NT2/D1 (cell line): Measurements from ENCODE around the gene ABCA4.
"Not testable (repeated sequence)": the region's sequence is repeated elsewhere in the genome, so short reads cannot be mapped to it uniquely, and the experiment has no call there.

Source experiments
- DNase-seq: peaks from one replicate; pipeline ENCODE4 v3.0.0-alpha.2; 2011; ENCODE audit warnings: low read depth, low spot score
- H3K27me3 ChIP-seq: 2 replicates; pipeline ENCODE4 v1.6.0; 2011; ENCODE audit warnings: mild to moderate bottlenecking; ENCODE audit not compliant: insufficient read length, insufficient read depth
- H3K36me3 ChIP-seq: 2 replicates; pipeline ENCODE4 v1.6.1; 2011; ENCODE audit warnings: mild to moderate bottlenecking, low read length, mixed read lengths; ENCODE audit not compliant: insufficient read depth, insufficient read length
- H3K4me1 ChIP-seq: 2 replicates; pipeline ENCODE4 v1.5.1; 2011; ENCODE audit not compliant: insufficient read depth, insufficient read length
- H3K4me3 ChIP-seq: 2 replicates; pipeline ENCODE4 v1.5.1; 2011; ENCODE audit warnings: low read depth; ENCODE audit not compliant: insufficient read length
- H3K9ac ChIP-seq: 2 replicates; pipeline ENCODE4 v1.6.0; 2011; ENCODE audit warnings: low read depth; ENCODE audit not compliant: insufficient read length
- H3K9me3 ChIP-seq: 2 replicates; pipeline ENCODE4 v1.5.1; 2011; ENCODE audit warnings: mild to moderate bottlenecking, low read length; ENCODE audit not compliant: insufficient read depth
- SUZ12 ChIP-seq: IDR thresholded peaks from 2 replicates; pipeline ENCODE4 v1.6.1; 2011; ENCODE audit not compliant: insufficient read length, insufficient read depth; ENCODE audit errors: extremely low read depth
- YY1 ChIP-seq: IDR thresholded peaks from 2 replicates; pipeline ENCODE4 v1.6.1; 2011; ENCODE audit not compliant: insufficient read length, insufficient read depth
- ZNF274 ChIP-seq: IDR thresholded peaks from 2 replicates; pipeline ENCODE4 v1.6.1; 2011; ENCODE audit warnings: mild to moderate bottlenecking, low read depth, low read length

ABCA4 gene

DNA sequence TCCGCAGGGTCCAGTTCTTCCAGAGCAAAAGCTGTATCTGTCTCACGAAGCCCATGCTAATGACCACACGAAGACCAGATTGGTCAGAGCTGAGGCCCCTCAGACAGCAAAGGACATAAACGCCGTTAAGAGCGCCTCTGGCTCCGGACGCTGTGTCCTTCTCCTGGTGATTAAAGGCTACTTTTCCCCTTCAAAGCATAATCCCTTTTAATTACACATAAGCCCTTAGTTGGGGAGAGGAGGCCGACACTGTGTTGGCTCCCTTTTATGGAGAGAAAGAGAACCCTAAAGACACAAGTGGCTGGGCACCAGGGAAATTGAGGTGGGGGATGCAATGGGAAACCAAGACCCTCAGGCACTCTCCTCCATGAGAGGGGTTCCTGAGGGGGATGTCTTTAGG lies at the start of gene ABCA4:
Gene ABCA4 (minus strand): TSS at position 158 of the 400 bp plus-strand sequence. CDS start 103 bp downstream, at position 55.
- DNase-seq: no peak
- no peaks in the 10 kb centered on the region for H3K36me3 ChIP-seq
- H3K9me3 ChIP-seq: no peaks in the 10 kb centered on the region
- peaks cover 9% of the 10 kb centered on the region for H3K4me1 ChIP-seq
- H3K9ac ChIP-seq: no peak within 1 kb of the TSS
- no peak for TF ChIP-seq SUZ12
- no peak for TF ChIP-seq YY1
- TF ChIP-seq ZNF274: no peak
- no peaks in the 10 kb centered on the region for H3K27me3 ChIP-seq
- no peak within 1 kb of the TSS for H3K4me3 ChIP-seq

DNA sequence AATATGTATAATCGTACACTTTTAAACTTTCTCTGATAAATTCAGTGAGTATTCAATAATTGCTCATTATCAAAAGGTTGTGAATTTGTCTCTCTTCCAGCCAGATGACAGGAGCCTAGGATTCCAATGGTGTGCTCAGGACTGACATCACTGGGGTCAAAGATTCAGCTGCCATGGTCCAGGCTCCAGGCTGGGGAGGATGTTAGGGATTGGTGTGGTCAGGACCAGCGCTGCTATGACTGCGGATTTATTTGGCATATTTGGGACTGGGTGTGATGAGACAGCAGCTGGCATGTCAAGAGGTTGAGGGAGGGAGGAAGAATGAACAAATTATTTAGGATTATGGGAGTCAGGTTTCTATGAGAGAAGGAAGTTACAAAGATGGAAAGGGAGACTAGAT lies 48.2 kb upstream of the ABCA4 start:
- DNase-seq: no peak
- Histone ChIP-seq H3K4me1 (no peaks in the 10 kb centered on the region), H3K9me3 (no peaks in the 10 kb centered on the region), H3K27me3 (no peaks in the 10 kb centered on the region), H3K9ac (no peak overlapping the region), H3K4me3 (no peak overlapping the region), H3K36me3 (peaks cover 17% of the 10 kb centered on the region)
- TF ChIP-seq YY1 (no peak), SUZ12 (no peak), ZNF274 (no peak)

DNA sequence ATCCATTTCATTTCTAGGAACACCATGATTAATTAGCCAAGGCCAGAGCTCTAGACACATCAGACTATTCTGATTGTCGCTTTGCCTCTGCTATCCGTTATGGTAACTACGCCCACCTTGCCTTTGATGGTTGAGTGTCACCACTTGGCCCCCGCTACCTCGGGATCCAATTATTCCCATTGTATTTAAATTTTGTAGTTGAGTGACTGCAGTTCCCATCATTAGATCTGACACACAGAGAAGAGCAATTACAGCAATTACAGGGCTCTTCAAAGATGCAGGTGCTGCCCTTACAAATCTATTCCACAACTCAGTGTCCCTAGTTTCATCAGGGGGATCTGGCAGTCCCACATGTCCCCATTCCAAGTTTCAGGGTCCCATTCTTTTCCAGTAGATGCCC lies 44.9 kb upstream of the ABCA4 start:
- no peak for TF ChIP-seq ZNF274
- no peak for TF ChIP-seq YY1
- TF ChIP-seq SUZ12: no peak
- H3K4me3 ChIP-seq: no peak overlapping the region
- no peak for DNase-seq
- no peaks in the 10 kb centered on the region for H3K27me3 ChIP-seq
- H3K4me1 ChIP-seq: no peaks in the 10 kb centered on the region
- 0 out of 2 replicates have a peak, but pooled peaks cover 6% of the 10 kb centered on the region for H3K9me3 ChIP-seq
- H3K36me3 ChIP-seq: no peaks in the 10 kb centered on the region
- H3K9ac ChIP-seq: no peak overlapping the region

DNA sequence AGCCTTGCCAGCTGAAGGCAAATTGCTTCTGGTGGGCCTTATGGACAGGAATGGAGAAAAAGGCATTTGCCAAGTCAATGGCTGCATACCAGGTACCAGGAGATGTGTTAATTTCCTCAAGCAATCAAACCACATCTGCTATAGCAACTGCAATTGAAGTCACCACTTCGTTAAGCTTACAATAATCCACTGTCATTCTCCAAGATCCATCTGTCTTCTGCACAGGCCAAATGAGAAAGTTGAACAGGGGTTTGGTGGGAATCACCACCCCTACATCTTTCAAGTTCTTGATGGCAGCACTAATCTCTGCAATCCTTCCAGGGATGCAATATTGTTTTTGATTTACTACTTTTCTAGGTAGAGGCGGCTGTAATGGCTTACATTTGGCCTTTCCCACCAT lies 43.9 kb upstream of the ABCA4 start:
- not testable (repeated sequence) for H3K36me3 ChIP-seq, H3K4me3 ChIP-seq, DNase-seq, H3K27me3 ChIP-seq, H3K9ac ChIP-seq, H3K9me3 ChIP-seq, H3K4me1 ChIP-seq

DNA sequence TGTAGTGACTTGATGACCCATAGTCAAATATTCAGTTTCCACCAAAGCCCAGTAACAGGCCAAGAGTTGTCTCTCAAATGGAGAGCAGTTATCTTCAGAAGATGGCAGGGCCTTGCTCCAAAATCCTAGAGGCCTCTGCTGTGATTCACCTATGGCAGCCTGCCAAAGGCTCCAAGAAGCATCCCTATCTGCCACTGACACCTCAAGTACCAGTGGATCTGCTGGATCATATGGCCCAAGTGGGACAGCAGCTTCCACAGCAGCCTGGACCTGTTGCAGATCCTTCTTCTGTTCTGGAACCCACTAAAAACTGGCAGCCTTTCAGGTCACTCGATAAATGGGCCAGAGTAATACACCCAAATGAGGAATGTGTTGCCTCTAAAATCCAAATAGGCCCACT lies 43.2 kb upstream of the ABCA4 start:
- not testable (repeated sequence) for H3K4me1 ChIP-seq, H3K9me3 ChIP-seq, H3K4me3 ChIP-seq, DNase-seq, H3K9ac ChIP-seq, H3K27me3 ChIP-seq, H3K36me3 ChIP-seq

DNA sequence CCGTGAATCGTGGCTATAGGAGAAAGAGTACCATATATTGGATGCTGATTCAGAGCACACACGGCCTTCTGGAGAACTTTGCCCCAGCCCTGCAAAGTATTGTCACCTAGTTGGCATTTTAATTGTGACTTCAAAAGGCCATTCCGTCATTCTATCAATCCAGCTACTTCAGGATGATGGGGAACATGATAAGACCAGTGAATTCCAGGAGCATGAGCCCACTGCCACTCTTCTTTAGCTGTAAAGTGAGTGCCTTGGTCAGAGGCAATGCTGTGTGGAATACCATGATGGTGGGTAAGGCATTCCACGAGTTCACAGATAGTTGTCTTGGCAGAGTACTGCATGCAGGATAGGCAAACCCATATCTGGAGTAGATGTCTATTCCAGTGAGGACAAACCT lies 42.3 kb upstream of the ABCA4 start:
- not testable (repeated sequence) for H3K27me3 ChIP-seq, H3K36me3 ChIP-seq, H3K4me1 ChIP-seq, H3K9ac ChIP-seq, H3K4me3 ChIP-seq, H3K9me3 ChIP-seq, DNase-seq

DNA sequence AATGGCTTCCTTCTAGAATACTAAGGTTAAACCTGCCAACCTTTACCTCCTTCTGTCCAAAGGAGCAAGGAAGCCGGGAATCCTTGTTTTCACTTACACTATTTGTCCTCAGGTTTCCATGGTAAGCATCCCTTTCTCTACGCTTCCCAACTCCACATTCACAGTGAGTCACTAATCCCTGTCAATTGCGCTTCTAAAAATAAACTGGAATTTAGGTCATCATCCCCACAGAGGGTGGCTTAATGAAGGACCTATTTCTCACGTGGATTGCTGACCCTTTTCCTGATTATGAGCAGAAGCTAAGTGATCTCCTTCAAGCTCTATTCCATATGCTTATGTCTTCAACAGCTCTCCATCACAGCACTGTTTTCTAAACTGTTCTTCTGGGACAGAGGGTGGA lies 39.9 kb upstream of the ABCA4 start:
- Histone ChIP-seq H3K9ac (no peak overlapping the region), H3K36me3 (no peaks in the 10 kb centered on the region), H3K9me3 (0 out of 2 replicates have a peak, but pooled peaks cover 6% of the 10 kb centered on the region), H3K27me3 (no peaks in the 10 kb centered on the region), H3K4me3 (no peak overlapping the region), H3K4me1 (no peaks in the 10 kb centered on the region)
- TF ChIP-seq ZNF274: no peak
- no peak for TF ChIP-seq SUZ12
- no peak for TF ChIP-seq YY1
- peak; percentile 58 for DNase-seq

DNA sequence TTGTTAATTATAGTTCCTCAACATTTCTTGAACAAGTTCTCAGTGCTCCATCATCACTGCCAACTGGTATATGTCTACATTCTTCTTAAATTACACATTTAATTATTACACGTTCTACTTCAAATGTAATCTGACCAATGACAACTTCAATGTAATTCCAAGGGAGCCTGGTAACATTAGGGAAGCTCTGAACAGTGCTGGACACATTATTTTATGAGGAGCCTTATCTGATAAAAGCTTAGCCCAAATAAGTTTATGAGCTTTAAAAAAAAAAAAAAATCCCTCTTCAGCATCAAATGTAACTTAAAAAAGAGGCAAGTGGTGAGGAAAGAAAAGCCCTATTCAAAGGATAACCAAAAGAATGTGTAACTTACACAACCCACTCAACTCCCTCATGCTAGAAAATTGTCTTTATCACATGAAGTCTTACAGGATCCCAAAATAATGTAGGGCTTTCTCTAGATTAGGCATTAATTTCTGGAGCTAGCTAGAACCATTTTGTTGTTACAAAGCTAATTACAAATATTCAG lies 35.2 kb upstream of the ABCA4 start:
- H3K4me3 ChIP-seq: no peak overlapping the region
- no peak overlapping the region for H3K9ac ChIP-seq
- H3K4me1 ChIP-seq: no peaks in the 10 kb centered on the region
- no peaks in the 10 kb centered on the region for H3K27me3 ChIP-seq
- no peaks in the 10 kb centered on the region for H3K36me3 ChIP-seq
- DNase-seq: no peak
- TF ChIP-seq YY1 (no peak), ZNF274 (no peak), SUZ12 (no peak)
- peaks cover 5% of the 10 kb centered on the region; the same call in 1 of the 2 replicates for H3K9me3 ChIP-seq
